ENCODE measurements around the gene PWWP2B. TPM values are rescaled to one million over a fixed set of nuclear protein-coding genes. Genes with fewer than 3 reads are reported as not detected.

The PWWP2B gene
- total and polyA plus RNA-seq, 10 donors: 22.5 to 50.0 (median 28.0) TPM

- Histone ChIP-seq H3K27ac (peak overlapping the region in 2 of 8 donors; percentile 64 to 68), H3K27me3 (replicated peaks in 1 of 7) (peaks cover 0 to 15% (median 0%) of the 10 kb centered on the region in 7 donors), H3K4me1 (peaks cover 0 to 23% (median 6%) of the 10 kb centered on the region in 6 donors), H3K9me3 (no peaks in the 10 kb centered on the region), H3K36me3 (no peaks in the 10 kb centered on the region), H3K4me3 (no peak overlapping the region)
- intact Hi-C loops (cut with DNase I; ENCODE audit: low total_unique reads): no loop called here
- 87 to 95% (median 89%) methylated on average over 10 to 20 of the region's 20 CpGs for WGBS, 5 donors
- no peak for TF ChIP-seq POLR2A (IDR thresholded peaks at IDR 0.05)
- TF ChIP-seq CTCF (IDR thresholded peaks at IDR 0.05 in 8 of 11, conservative IDR thresholded peaks at IDR 0.05 in 3 of 11): no peak
- no peak for TF ChIP-seq POLR2AphosphoS5 (IDR thresholded peaks at IDR 0.05)
- peak; percentile 54 for DNase-seq
Measured at GRCh38 chr10:132465889-132466519, 69.0 kb downstream of the PWWP2B start.

GRCh38 chr10:132466520-132467463, 69.8 kb downstream of the PWWP2B start:
- intact Hi-C loops (cut with DNase I; ENCODE audit: low total_unique reads): no loop called here
- 82 to 91% (median 89%) methylated on average over 18 to 29 of the region's 29 CpGs for WGBS, 5 donors
- Histone ChIP-seq H3K27me3 (replicated peaks in 1 of 7) (peaks cover 0 to 15% (median 0%) of the 10 kb centered on the region in 7 donors), H3K4me3 (no peak overlapping the region), H3K9me3 (peaks cover 0 to 8% (median 5%) of the 10 kb centered on the region in 8 donors), H3K4me1 (peaks cover 0 to 23% (median 5%) of the 10 kb centered on the region in 6 donors), H3K36me3 (no peaks in the 10 kb centered on the region), H3K27ac (peak overlapping the region in 3 of 8 donors; percentile 8 to 68 (median 64))
- peak; percentile 66 for DNase-seq
- TF ChIP-seq POLR2A (IDR thresholded peaks at IDR 0.05) (no peak), CTCF (IDR thresholded peaks at IDR 0.05 in 8 of 11, conservative IDR thresholded peaks at IDR 0.05 in 3 of 11) (no peak), POLR2AphosphoS5 (IDR thresholded peaks at IDR 0.05) (no peak)

Other genes with a start within 250 kb of the PWWP2B start
- gene DPYSL4, start 210.3 kb upstream of the PWWP2B start, total RNA-seq: 1 to 10 TPM in 4 of 7 donors, under 1 TPM in 2, not detected in 1; 0.85 to 6.0 (median 1.6) TPM
- gene DPYSL4, start 210.3 kb upstream of the PWWP2B start, polyA plus RNA-seq: 1 to 10 TPM in 1 of 3 donors, under 1 TPM in 2; 0.55 to 1.0 (median 0.96) TPM
- gene STK32C, start 89.2 kb upstream of the PWWP2B start, total RNA-seq: 10 to 100 TPM in 6 of 7 donors, 1 to 10 TPM in 1; 9.6 to 27.8 (median 15.4) TPM
- gene STK32C, start 89.2 kb upstream of the PWWP2B start, polyA plus RNA-seq: 10 to 100 TPM; 13.2 to 23.8 (median 16.0) TPM
- 10 to 100 TPM; 11.9 to 29.9 (median 19.4) TPM for gene LRRC27, start 65.0 kb upstream of the PWWP2B start, total RNA-seq
- 10 to 100 TPM in 1 of 3 donors, 1 to 10 TPM in 2; 6.1 to 13.0 (median 8.5) TPM for gene LRRC27, start 65.0 kb upstream of the PWWP2B start, polyA plus RNA-seq
- 10 to 100 TPM; 24.7 to 41.3 (median 33.7) TPM for gene INPP5A, start 140.6 kb downstream of the PWWP2B start, total RNA-seq
- gene INPP5A, start 140.6 kb downstream of the PWWP2B start, polyA plus RNA-seq: 10 to 100 TPM; 11.1 to 16.5 (median 11.7) TPM